ENCODE results near the gene ANO8. TPM values are rescaled to one million over a fixed set of nuclear protein-coding genes. Genes with fewer than 3 reads are reported as not detected.

The ANO8 gene
- total RNA-seq, 1 donor from 2014 or later = 43.3 TPM

GRCh38 chr19:17286263-17286662 lies 48.4 kb downstream of the ANO8 start:
- peaks cover 16% of the 10 kb centered on the region for H3K27me3 Mint-ChIP-seq (ENCODE audit: low read depth)
- no peaks in the 10 kb centered on the region for H3K36me3 Mint-ChIP-seq (ENCODE audit: low read depth)
- H3K9me3 Mint-ChIP-seq = no peaks in the 10 kb centered on the region
- H3K27ac Mint-ChIP-seq (ENCODE audit: unreplicated experiment) = no peak overlapping the region
- DNase-seq (ENCODE audit: low read depth, low spot score) = no peak
- no peak overlapping the region for H3K4me3 Mint-ChIP-seq
- no peak for TF ChIP-seq CTCF (conservative IDR thresholded peaks at IDR 0.05)
- H3K4me1 Mint-ChIP-seq = peaks cover 9% of the 10 kb centered on the region

- H3K9me3 Mint-ChIP-seq = no peaks in the 10 kb centered on the region
- peaks cover 20% of the 10 kb centered on the region for H3K27me3 Mint-ChIP-seq (ENCODE audit: low read depth)
- H3K36me3 Mint-ChIP-seq (ENCODE audit: low read depth) = no peaks in the 10 kb centered on the region
- H3K4me3 Mint-ChIP-seq = no peak overlapping the region
- peaks cover 9% of the 10 kb centered on the region for H3K4me1 Mint-ChIP-seq
- no peak for TF ChIP-seq CTCF (conservative IDR thresholded peaks at IDR 0.05)
- DNase-seq (ENCODE audit: low read depth, low spot score) = no peak
- no peak overlapping the region for H3K27ac Mint-ChIP-seq (ENCODE audit: unreplicated experiment)
Observed at GRCh38 chr19:17285415-17286135, 49.1 kb downstream of the ANO8 start.

GRCh38 chr19:17283504-17283996 lies 51.1 kb downstream of the ANO8 start:
- peak overlapping the region; percentile 15 for H3K4me3 Mint-ChIP-seq
- H3K27me3 Mint-ChIP-seq (ENCODE audit: low read depth) = peaks cover 14% of the 10 kb centered on the region

GRCh38 chr19:17282488-17283125 lies 52.0 kb downstream of the ANO8 start:
- peaks cover 14% of the 10 kb centered on the region for H3K27me3 Mint-ChIP-seq (ENCODE audit: low read depth)
- H3K4me3 Mint-ChIP-seq = peak overlapping the region; percentile 59
- H3K36me3 Mint-ChIP-seq (ENCODE audit: low read depth) = no peaks in the 10 kb centered on the region
- no peaks in the 10 kb centered on the region for H3K9me3 Mint-ChIP-seq
- DNase-seq (ENCODE audit: low read depth, low spot score) = peak; percentile 90
- H3K27ac Mint-ChIP-seq (ENCODE audit: unreplicated experiment) = no peak overlapping the region
- TF ChIP-seq CTCF (conservative IDR thresholded peaks at IDR 0.05) = peak; percentile 94
- peaks cover 6% of the 10 kb centered on the region for H3K4me1 Mint-ChIP-seq

More at GRCh38 chr19:17283504-17283996, 51.1 kb downstream of the ANO8 start:
- H3K27ac Mint-ChIP-seq (ENCODE audit: unreplicated experiment) = no peak overlapping the region
- peaks cover 6% of the 10 kb centered on the region for H3K4me1 Mint-ChIP-seq
- no peak for TF ChIP-seq CTCF (conservative IDR thresholded peaks at IDR 0.05)
- no peaks in the 10 kb centered on the region for H3K9me3 Mint-ChIP-seq
- H3K36me3 Mint-ChIP-seq (ENCODE audit: low read depth) = no peaks in the 10 kb centered on the region
- DNase-seq (ENCODE audit: low read depth, low spot score) = no peak

- Mint-ChIP-seq H3K27me3 (ENCODE audit: low read depth) (peaks cover 14% of the 10 kb centered on the region), H3K4me3 (peak within 1 kb of the TSS; percentile 59), H3K9me3 (no peaks in the 10 kb centered on the region), H3K4me1 (peaks cover 6% of the 10 kb centered on the region), H3K36me3 (ENCODE audit: low read depth) (peaks cover 3% of the 10 kb centered on the region), H3K27ac (ENCODE audit: unreplicated experiment) (no peak within 1 kb of the TSS)
- DNase-seq (ENCODE audit: low read depth, low spot score) = peak; percentile 18
- no peak for TF ChIP-seq CTCF (conservative IDR thresholded peaks at IDR 0.05)
Observed at GRCh38 chr19:17281391-17282304, 53.0 kb downstream of the ANO8 start, which contains the start of gene ANKLE1. Gene ANKLE1, plus strand, starts transcription at chr19:17281901. Its CDS starts 20 bp downstream, at chr19:17281921.
